ENCODE data around the gene UNC5CL. TPM values are rescaled to one million over a fixed set of nuclear protein-coding genes. Genes with fewer than 3 reads are reported as not detected.

UNC5CL gene
- total RNA-seq: 0.11 and 0.26 TPM in 2 replicates

GRCh38 chr6:41039060-41039998 is at the start of gene UNC5CL:
Gene UNC5CL (minus strand): TSS chr6:41039221. CDS start chr6:41035074, 4,147 bp downstream.

DNA sequence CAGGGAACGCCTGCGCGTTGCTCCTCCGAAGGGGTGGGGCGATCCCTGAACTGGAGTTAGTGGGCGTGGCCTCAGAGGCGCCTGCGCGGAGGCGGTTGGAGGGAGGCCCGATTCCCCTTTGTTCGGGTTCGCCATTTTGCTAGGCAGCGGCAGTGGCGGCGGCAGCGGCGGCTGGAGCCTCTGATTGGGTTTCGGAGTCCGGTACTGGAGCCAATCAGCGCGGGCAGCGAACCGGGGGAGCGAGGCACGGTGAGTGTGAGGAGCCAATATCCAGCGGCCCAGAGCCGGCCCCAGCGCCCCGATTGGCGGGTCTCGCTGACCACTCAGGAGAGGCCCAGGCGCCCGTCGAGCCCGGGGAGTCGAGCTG is 33.8 kb upstream of the UNC5CL start, which contains the start of gene NFYA:
Gene NFYA (plus strand): TSS at position 139 of the 367 bp plus-strand sequence. CDS start 6,116 bp downstream, outside the sequence.

GRCh38 chr6:41071923-41072835 is 33.2 kb upstream of the UNC5CL start, which contains the start of gene OARD1:
Gene OARD1 (minus strand): TSS chr6:41072356. CDS start chr6:41071634, 722 bp downstream.

GRCh38 chr6:41053041-41053440 is 14.0 kb upstream of the UNC5CL start, which contains the start of gene APOBEC2:
Gene APOBEC2 (plus strand): TSS chr6:41053202. CDS start chr6:41053348, 146 bp downstream.

DNA sequence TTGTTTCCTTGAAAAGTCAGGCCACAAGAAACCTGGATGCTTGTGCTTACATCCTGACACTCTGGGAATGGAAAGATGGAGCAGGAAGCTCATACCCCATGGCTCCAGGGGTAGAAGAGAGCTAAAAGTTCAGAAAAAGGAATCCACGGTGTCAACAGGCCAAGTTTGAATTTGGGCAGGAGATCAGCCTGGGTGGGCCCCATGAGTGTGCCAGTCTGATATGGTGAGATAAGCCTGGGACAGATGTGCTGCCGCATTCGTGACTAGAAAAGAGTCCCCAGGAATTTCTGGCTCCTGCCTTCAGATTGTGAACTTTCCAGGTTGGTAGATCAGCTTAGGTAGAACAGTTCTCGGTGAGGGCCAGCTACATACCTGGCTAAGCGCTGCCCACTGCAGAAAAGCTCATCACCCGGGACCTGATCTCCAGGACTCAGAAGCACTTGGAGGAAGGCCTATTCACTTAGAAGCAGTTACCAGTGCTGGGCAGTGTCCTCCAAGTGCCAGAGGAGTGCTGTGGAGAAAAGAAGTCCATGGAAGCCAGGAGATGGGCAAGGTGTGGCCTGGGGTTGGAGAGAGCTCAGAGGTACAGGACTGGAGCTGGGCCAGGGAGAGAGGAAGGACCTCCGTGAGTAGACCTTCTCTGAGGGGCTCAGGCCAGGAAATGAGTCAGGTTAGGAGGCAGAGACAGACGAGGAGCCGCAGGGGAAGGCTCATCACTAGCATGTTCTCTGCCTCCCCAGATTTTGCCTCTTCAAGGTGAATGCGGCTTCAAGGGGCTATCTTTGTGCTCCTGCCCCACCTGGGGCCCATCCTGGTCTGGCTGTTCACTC is 3.4 kb upstream of the UNC5CL start, which contains the start of gene TSPO2:
Gene TSPO2 (plus strand): TSS at position 242 of the 830 bp plus-strand sequence. CDS start 519 bp downstream, at position 761.

Other genes with a start within 250 kb of the UNC5CL start
- gene TSPO2, start 3.2 kb upstream of the UNC5CL start, total RNA-seq: not detected in 2 replicates
- gene APOBEC2, start 14.0 kb upstream of the UNC5CL start, total RNA-seq: not detected in 2 replicates
- 11.4 and 11.9 TPM in 2 replicates for gene OARD1, start 33.1 kb upstream of the UNC5CL start, total RNA-seq
- gene NFYA, start 33.8 kb upstream of the UNC5CL start, total RNA-seq: 12.3 and 14.5 TPM in 2 replicates
- not detected in 2 replicates for gene TREML1, start 115.1 kb upstream of the UNC5CL start, total RNA-seq
- gene TREM2, start 123.9 kb upstream of the UNC5CL start, total RNA-seq: not detected in 2 replicates
- gene TREML2, start 161.9 kb upstream of the UNC5CL start, total RNA-seq: under 0.01 TPM in 1 of 2 replicates, not detected in the other
- gene TREML4, start 189.1 kb upstream of the UNC5CL start, total RNA-seq: under 0.01 TPM in 1 of 2 replicates, not detected in the other
- gene TREM1, start 247.5 kb upstream of the UNC5CL start, total RNA-seq: 0.13 and 0.65 TPM in 2 replicates